Measurements from ENCODE around the gene ADPRHL1. TPM values are rescaled to one million over a fixed set of nuclear protein-coding genes. Genes with fewer than 3 reads are reported as not detected.

Gene ADPRHL1
- 442 TPM for total RNA-seq
- long read RNA-seq, full-length matches to known transcripts: 164 of 383 reads
- long read RNA-seq, partial matches to known transcripts: 85 of 383 reads
- long read RNA-seq, other reads (novel, unspliced or antisense): 134 of 383 reads

- peak; percentile 76 for DNase-seq
- ATAC-seq: peak; percentile 78
- intact Hi-C loops (cut with micrococcal nuclease): no loop called here
Measured at GRCh38 chr13:113452942-113453901, at the start of gene ADPRHL1. TSS of gene ADPRHL1 (minus strand) at chr13:113453488. CDS start at chr13:113453437, 51 bp downstream.

GRCh38 chr13:113502686-113503085 is 49.4 kb upstream of the ADPRHL1 start:
- ATAC-seq: peak; percentile 7
- intact Hi-C loops (cut with micrococcal nuclease): no loop called here
- DNase-seq: peak; percentile 34

- DNase-seq: peak; percentile 70
- ATAC-seq: peak; percentile 94
- intact Hi-C loops (cut with micrococcal nuclease): no loop called here
Measured at GRCh38 chr13:113500530-113501265, 47.4 kb upstream of the ADPRHL1 start.

- no peak for DNase-seq
- ATAC-seq: no peak
- intact Hi-C loops (cut with micrococcal nuclease): no loop called here
Measured at GRCh38 chr13:113499936-113500335, 46.6 kb upstream of the ADPRHL1 start.

- ATAC-seq: no peak
- intact Hi-C loops (cut with micrococcal nuclease): no loop called here
- DNase-seq: no peak
Measured at GRCh38 chr13:113498905-113499304, 45.6 kb upstream of the ADPRHL1 start.

- DNase-seq: peak; percentile 18
- intact Hi-C loops (cut with micrococcal nuclease): no loop called here
- no peak for ATAC-seq
Measured at GRCh38 chr13:113497217-113497616, 43.9 kb upstream of the ADPRHL1 start.

GRCh38 chr13:113495494-113496210 is 42.4 kb upstream of the ADPRHL1 start:
- ATAC-seq: peak; percentile 50
- intact Hi-C loops (cut with micrococcal nuclease): no loop called here
- DNase-seq: peak; percentile 42

- no peak for ATAC-seq
- no peak for DNase-seq
- intact Hi-C loops (cut with micrococcal nuclease): no loop called here
Measured at GRCh38 chr13:113493315-113493951, 40.1 kb upstream of the ADPRHL1 start.

- DNase-seq (no peak), ATAC-seq (no peak)
- intact Hi-C loops (cut with micrococcal nuclease): no loop called here
Measured at GRCh38 chr13:113491982-113492381, 38.7 kb upstream of the ADPRHL1 start.

GRCh38 chr13:113491418-113491883 is 38.2 kb upstream of the ADPRHL1 start:
- intact Hi-C loops (cut with micrococcal nuclease): no loop called here
- ATAC-seq (peak; percentile 42), DNase-seq (peak; percentile 60)

- intact Hi-C loops (cut with micrococcal nuclease): no loop called here
- DNase-seq (peak; percentile 98), ATAC-seq (peak; percentile 90)
Measured at GRCh38 chr13:113490496-113491417, 37.5 kb upstream of the ADPRHL1 start, which contains the start of gene DCUN1D2. TSS of gene DCUN1D2 (minus strand) at chr13:113490711. CDS start at chr13:113490669, 42 bp downstream.

GRCh38 chr13:113489549-113490495 is 36.5 kb upstream of the ADPRHL1 start:
- DNase-seq: no peak
- intact Hi-C loops (cut with micrococcal nuclease): no loop called here
- ATAC-seq: peak; percentile 1

GRCh38 chr13:113489171-113489548 is 35.9 kb upstream of the ADPRHL1 start:
- intact Hi-C loops (cut with micrococcal nuclease): no loop called here
- DNase-seq: no peak
- no peak for ATAC-seq

GRCh38 chr13:113488283-113488682 is 35.0 kb upstream of the ADPRHL1 start:
- ATAC-seq: no peak
- intact Hi-C loops (cut with micrococcal nuclease): no loop called here
- no peak for DNase-seq

- DNase-seq: no peak
- no peak for ATAC-seq
- intact Hi-C loops (cut with micrococcal nuclease): no loop called here
Measured at GRCh38 chr13:113486698-113487097, 33.4 kb upstream of the ADPRHL1 start.

- DNase-seq (no peak), ATAC-seq (peak; percentile 34)
- intact Hi-C loops (cut with micrococcal nuclease): no loop called here
Measured at GRCh38 chr13:113485545-113485944, 32.3 kb upstream of the ADPRHL1 start.

Measured in left ventricle myocardium superior (tissue), 1 donor.